Effector memory CD4-positive, alpha-beta T cell (primary cell): ENCODE data around the gene POLDIP3.

Experiments used
- DNase-seq, 3 donors: peaks; one replicate each; pipeline ENCODE4 v3.0.0-alpha.2; 2020
- H3K27ac ChIP-seq: 2 replicates; pipeline ENCODE4 v1.7.0; 2013; ENCODE audit warnings: mild to moderate bottlenecking, low read length, moderate library complexity; ENCODE audit not compliant: insufficient read depth, poor library complexity, severe bottlenecking
- H3K27me3 ChIP-seq: replicated peaks from 2 replicates; pipeline ENCODE4 v1.7.0; 2013; ENCODE audit warnings: mild to moderate bottlenecking, low read length; ENCODE audit not compliant: insufficient read depth, control insufficient read depth, poor library complexity, severe bottlenecking
- H3K36me3 ChIP-seq: 2 replicates; pipeline ENCODE4 v1.7.0; 2013; ENCODE audit warnings: mild to moderate bottlenecking, low read length, moderate library complexity; ENCODE audit not compliant: control insufficient read depth, insufficient read depth
- H3K4me1 ChIP-seq: 2 replicates; pipeline ENCODE4 v1.7.0; 2013; ENCODE audit warnings: low read length, mild to moderate bottlenecking; ENCODE audit not compliant: control insufficient read depth, insufficient read depth, poor library complexity, severe bottlenecking
- H3K4me3 ChIP-seq: 2 replicates; pipeline ENCODE4 v1.7.0; 2013; ENCODE audit warnings: low read length, low read depth, mild to moderate bottlenecking; ENCODE audit not compliant: insufficient read depth, poor library complexity, severe bottlenecking
- H3K9me3 ChIP-seq: 2 replicates; pipeline ENCODE4 v1.7.0; 2013; ENCODE audit warnings: mild to moderate bottlenecking, low read length, moderate library complexity; ENCODE audit not compliant: control insufficient read depth

POLDIP3 gene

GRCh38 chr22:42648368-42649245, 33.9 kb upstream of the POLDIP3 start:
- H3K9me3 ChIP-seq = no peaks in the 10 kb centered on the region
- H3K4me1 ChIP-seq = peaks cover 20% of the 10 kb centered on the region
- peak overlapping the region; percentile 72 for H3K27ac ChIP-seq
- H3K36me3 ChIP-seq = no peaks in the 10 kb centered on the region
- no peaks in the 10 kb centered on the region for H3K27me3 ChIP-seq
- H3K4me3 ChIP-seq = peak overlapping the region; percentile 88
- peak in 1 of 3 donors; percentile 12 for DNase-seq

- H3K27me3 ChIP-seq = no peaks in the 10 kb centered on the region
- DNase-seq = no peak
- H3K4me3 ChIP-seq = peak overlapping the region; percentile 88
- H3K36me3 ChIP-seq = no peaks in the 10 kb centered on the region
- no peaks in the 10 kb centered on the region for H3K9me3 ChIP-seq
- H3K27ac ChIP-seq = peak overlapping the region; percentile 72
- H3K4me1 ChIP-seq = peaks cover 20% of the 10 kb centered on the region
Measured at GRCh38 chr22:42648017-42648367, 33.3 kb upstream of the POLDIP3 start.

GRCh38 chr22:42646569-42647525, 32.2 kb upstream of the POLDIP3 start:
- no peaks in the 10 kb centered on the region for H3K9me3 ChIP-seq
- H3K27ac ChIP-seq = no peak overlapping the region
- H3K4me3 ChIP-seq = no peak overlapping the region
- H3K36me3 ChIP-seq = no peaks in the 10 kb centered on the region
- H3K4me1 ChIP-seq = peaks cover 20% of the 10 kb centered on the region
- no peaks in the 10 kb centered on the region for H3K27me3 ChIP-seq
- no peak for DNase-seq

GRCh38 chr22:42645938-42646568, 31.4 kb upstream of the POLDIP3 start:
- peaks cover 20% of the 10 kb centered on the region for H3K4me1 ChIP-seq
- no peak overlapping the region for H3K4me3 ChIP-seq
- no peaks in the 10 kb centered on the region for H3K9me3 ChIP-seq
- DNase-seq = no peak
- no peaks in the 10 kb centered on the region for H3K27me3 ChIP-seq
- no peak overlapping the region for H3K27ac ChIP-seq
- H3K36me3 ChIP-seq = no peaks in the 10 kb centered on the region

GRCh38 chr22:42645341-42645937, 30.8 kb upstream of the POLDIP3 start:
- no peaks in the 10 kb centered on the region for H3K36me3 ChIP-seq
- no peak for DNase-seq
- no peaks in the 10 kb centered on the region for H3K27me3 ChIP-seq
- no peak overlapping the region for H3K27ac ChIP-seq
- no peaks in the 10 kb centered on the region for H3K9me3 ChIP-seq
- peaks cover 20% of the 10 kb centered on the region for H3K4me1 ChIP-seq
- H3K4me3 ChIP-seq = no peak overlapping the region

GRCh38 chr22:42644422-42645340, 30.0 kb upstream of the POLDIP3 start:
- Histone ChIP-seq H3K27ac (no peak overlapping the region), H3K4me1 (peaks cover 20% of the 10 kb centered on the region), H3K4me3 (no peak overlapping the region), H3K9me3 (no peaks in the 10 kb centered on the region), H3K36me3 (no peaks in the 10 kb centered on the region), H3K27me3 (no peaks in the 10 kb centered on the region)
- DNase-seq = no peak

GRCh38 chr22:42643634-42644421, 29.1 kb upstream of the POLDIP3 start:
- no peaks in the 10 kb centered on the region for H3K27me3 ChIP-seq
- no peaks in the 10 kb centered on the region for H3K9me3 ChIP-seq
- no peak overlapping the region for H3K27ac ChIP-seq
- H3K4me1 ChIP-seq = peaks cover 20% of the 10 kb centered on the region
- no peak for DNase-seq
- H3K4me3 ChIP-seq = no peak overlapping the region
- H3K36me3 ChIP-seq = no peaks in the 10 kb centered on the region

- H3K27me3 ChIP-seq = no peaks in the 10 kb centered on the region
- no peaks in the 10 kb centered on the region for H3K9me3 ChIP-seq
- no peak for DNase-seq
- H3K36me3 ChIP-seq = no peaks in the 10 kb centered on the region
- no peak overlapping the region for H3K27ac ChIP-seq
- no peak overlapping the region for H3K4me3 ChIP-seq
- H3K4me1 ChIP-seq = peaks cover 14% of the 10 kb centered on the region
Measured at GRCh38 chr22:42642806-42643633, 28.3 kb upstream of the POLDIP3 start.
